ENCODE measurements around the gene TBX19. TPM values are rescaled to one million over a fixed set of nuclear protein-coding genes. Genes with fewer than 3 reads are reported as not detected.

TBX19 gene
- total and polyA plus RNA-seq, 12 donors, result 0.35 to 2.2 (median 1.1) TPM; not detected in 1

- TF ChIP-seq POLR2A (IDR thresholded peaks at IDR 0.05) (no peak), CTCF (IDR thresholded peaks at IDR 0.05) (no peak)
- 91 to 95% (median 93%) methylated on average over 7 to 12 of the region's 12 CpGs for WGBS, 4 donors
- no peaks in the 10 kb centered on the region for H3K36me3 ChIP-seq (replicated peaks in 1 of 2)
These were observed 32.3 kb downstream of the TBX19 start for GRCh38 chr1:168312718-168313604.

GRCh38 chr1:168316142-168316541, 35.5 kb downstream of the TBX19 start:
- 92 to 95% (median 95%) methylated on average over 1 of the region's 1 CpG for WGBS, 4 donors
- TF ChIP-seq CTCF (IDR thresholded peaks at IDR 0.05), result no peak
- TF ChIP-seq POLR2A (IDR thresholded peaks at IDR 0.05), result no peak
- DNase-seq, result no peak
- intact Hi-C loops (cut with DNase I), result no loop called here
- no peaks in the 10 kb centered on the region for H3K27me3 ChIP-seq
- no peak overlapping the region for H3K27ac ChIP-seq
- peaks cover 1 to 8% of the 10 kb centered on the region in 2 donors for H3K4me1 ChIP-seq (replicated peaks in 1 of 2)
- H3K36me3 ChIP-seq (replicated peaks in 1 of 2), result no peaks in the 10 kb centered on the region
- no peak overlapping the region for H3K4me3 ChIP-seq
- H3K9me3 ChIP-seq (replicated peaks in 1 of 3), result no peaks in the 10 kb centered on the region

More at GRCh38 chr1:168312718-168313604, 32.3 kb downstream of the TBX19 start:
- no peaks in the 10 kb centered on the region for H3K27me3 ChIP-seq
- no peak for DNase-seq
- H3K4me3 ChIP-seq, result no peak overlapping the region
- intact Hi-C loops (cut with DNase I), result no loop called here
- H3K9me3 ChIP-seq (replicated peaks in 1 of 3), result no peaks in the 10 kb centered on the region
- H3K4me1 ChIP-seq (replicated peaks in 1 of 2), result no peaks in the 10 kb centered on the region
- no peak overlapping the region for H3K27ac ChIP-seq

- Histone ChIP-seq H3K27me3 (no peaks in the 10 kb centered on the region), H3K4me3 (no peak overlapping the region), H3K27ac (no peak overlapping the region), H3K9me3 (replicated peaks in 1 of 3) (no peaks in the 10 kb centered on the region), H3K4me1 (replicated peaks in 1 of 2) (peaks cover 3 to 12% of the 10 kb centered on the region in 2 donors), H3K36me3 (replicated peaks in 1 of 2) (no peaks in the 10 kb centered on the region)
- DNase-seq, result no peak
- intact Hi-C loops (cut with DNase I), result no loop called here
- TF ChIP-seq POLR2A (IDR thresholded peaks at IDR 0.05) (no peak), CTCF (IDR thresholded peaks at IDR 0.05) (no peak)
- WGBS, 4 donors, result 80 to 95% (median 89%) methylated on average over 3 to 4 of the region's 4 CpGs
These were observed 36.6 kb downstream of the TBX19 start for GRCh38 chr1:168317309-168317708.

- intact Hi-C loops (cut with DNase I), result no loop called here
These were observed 39.0 kb downstream of the TBX19 start for GRCh38 chr1:168319691-168320090.

More at GRCh38 chr1:168319691-168320090, 39.0 kb downstream of the TBX19 start:
- no peak for DNase-seq
- H3K36me3 ChIP-seq (replicated peaks in 1 of 2), result no peaks in the 10 kb centered on the region
- TF ChIP-seq CTCF (IDR thresholded peaks at IDR 0.05) (no peak), POLR2A (IDR thresholded peaks at IDR 0.05) (no peak)
- 87 to 91% (median 89%) methylated on average over 8 of the region's 8 CpGs for WGBS, 4 donors
- no peak overlapping the region for H3K4me3 ChIP-seq
- no peaks in the 10 kb centered on the region for H3K9me3 ChIP-seq (replicated peaks in 1 of 3)
- H3K4me1 ChIP-seq (replicated peaks in 1 of 2), result peaks cover 3 to 12% of the 10 kb centered on the region in 2 donors
- no peaks in the 10 kb centered on the region for H3K27me3 ChIP-seq
- H3K27ac ChIP-seq, result no peak overlapping the region

Measured in adrenal gland (tissue), 12 donors.